HG03521 (cell line): ENCODE measurements around the gene SLC12A7.

ENCODE experiments used
- ATAC-seq: cut with Tn5 transposase; IDR thresholded peaks from one replicate; pipeline ENCODE4 v1.9.1; 2021; ENCODE audit warnings: mild to moderate bottlenecking, moderate library complexity; ENCODE audit not compliant: unreplicated experiment

The SLC12A7 gene

GRCh38 chr5:1054018-1054798, 57.7 kb downstream of the SLC12A7 start:
- ATAC-seq, result no peak

DNA sequence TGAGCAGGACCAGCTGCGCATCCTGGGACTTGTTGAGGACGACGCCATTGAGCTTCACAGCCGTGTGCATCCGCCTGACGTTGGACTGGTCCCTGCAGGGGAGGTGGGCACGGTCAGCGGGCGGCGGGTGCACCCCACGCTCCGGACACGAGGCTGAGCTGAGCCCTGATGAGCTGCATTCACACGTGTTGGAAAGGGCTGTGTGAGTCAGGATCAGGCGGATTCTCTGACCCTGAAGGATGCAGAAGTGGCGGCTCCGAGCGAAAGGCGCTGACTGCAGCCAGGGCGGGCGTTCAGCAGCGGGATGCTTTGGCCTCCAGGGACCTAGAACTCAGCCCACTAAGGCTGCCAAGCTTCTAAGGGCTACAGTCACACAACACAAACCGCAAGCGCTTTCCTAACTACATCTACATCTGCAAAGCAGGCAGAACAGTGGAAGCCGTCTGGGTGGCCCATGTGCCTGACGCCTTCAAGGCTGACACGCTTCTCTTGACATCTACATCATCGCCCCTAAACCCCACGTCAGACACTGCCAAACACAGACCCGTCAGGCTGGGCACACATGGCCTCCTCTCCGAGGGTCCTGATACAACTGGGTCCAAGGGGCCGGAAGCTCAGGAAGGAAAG, 58.4 kb downstream of the SLC12A7 start:
- no peak for ATAC-seq

DNA sequence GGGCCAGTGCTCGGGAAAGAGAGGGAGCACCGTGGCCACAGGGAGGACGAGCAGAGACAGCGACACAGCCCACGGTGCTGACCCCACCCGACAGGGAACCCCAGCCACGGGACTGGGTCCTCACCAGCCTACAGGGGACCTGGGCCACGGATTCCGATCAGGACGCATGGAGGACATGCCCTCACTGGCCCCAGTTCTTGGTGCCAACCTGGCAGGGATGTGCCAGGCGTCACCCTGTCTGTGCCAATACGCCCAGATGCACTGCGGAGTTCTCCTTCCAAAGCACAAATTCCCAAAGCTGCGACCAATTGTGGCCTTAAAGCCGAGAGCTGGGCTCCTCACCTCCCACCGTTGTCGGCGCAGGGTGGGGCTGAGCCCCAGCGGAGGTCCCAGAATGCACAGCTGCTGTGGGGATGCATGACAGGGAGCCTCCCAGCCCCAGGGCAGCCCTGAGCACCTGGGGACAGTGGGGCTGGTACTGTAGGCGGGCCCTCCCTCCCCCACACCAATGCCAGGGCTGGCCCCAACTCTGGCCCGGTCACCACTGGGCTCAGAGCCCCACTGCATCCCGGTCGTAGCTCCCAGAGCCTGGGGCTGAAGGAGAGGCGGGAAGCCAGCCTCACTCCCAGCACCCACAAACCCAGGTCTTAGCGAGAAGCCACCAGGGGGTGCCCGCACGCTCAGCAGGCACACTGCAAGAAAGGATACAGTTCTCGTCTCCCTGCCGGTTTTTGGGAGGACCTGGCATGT, 59.0 kb downstream of the SLC12A7 start:
- ATAC-seq, result no peak

- ATAC-seq, result no peak
These were observed 59.8 kb downstream of the SLC12A7 start for GRCh38 chr5:1052076-1052475.

DNA sequence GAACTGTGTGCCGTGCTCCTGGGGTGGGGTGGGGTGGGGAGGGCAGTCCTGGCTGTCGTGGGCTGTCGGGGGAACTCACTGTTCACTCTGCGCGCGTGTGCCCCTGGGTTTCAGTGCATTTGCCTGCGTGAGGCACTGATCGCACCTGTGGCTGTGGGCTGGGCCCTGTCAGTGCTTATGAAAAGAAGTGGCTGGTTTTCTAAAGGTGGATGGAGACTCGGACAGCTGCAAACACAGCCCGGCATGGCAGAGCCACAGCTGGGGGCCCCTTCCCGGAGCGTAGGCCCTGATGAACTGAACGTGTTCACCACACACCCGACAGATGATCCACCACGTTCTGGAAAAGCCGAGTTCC, 60.5 kb downstream of the SLC12A7 start:
- no peak for ATAC-seq

- no peak for ATAC-seq
These were observed 61.2 kb downstream of the SLC12A7 start for GRCh38 chr5:1050423-1051365.

GRCh38 chr5:1048861-1049838, 62.7 kb downstream of the SLC12A7 start:
- no peak for ATAC-seq

- no peak for ATAC-seq
These were observed 63.6 kb downstream of the SLC12A7 start for GRCh38 chr5:1048162-1048721.

GRCh38 chr5:1047332-1047965, 64.4 kb downstream of the SLC12A7 start:
- no peak for ATAC-seq

GRCh38 chr5:1045960-1046560, 65.8 kb downstream of the SLC12A7 start:
- no peak for ATAC-seq

DNA sequence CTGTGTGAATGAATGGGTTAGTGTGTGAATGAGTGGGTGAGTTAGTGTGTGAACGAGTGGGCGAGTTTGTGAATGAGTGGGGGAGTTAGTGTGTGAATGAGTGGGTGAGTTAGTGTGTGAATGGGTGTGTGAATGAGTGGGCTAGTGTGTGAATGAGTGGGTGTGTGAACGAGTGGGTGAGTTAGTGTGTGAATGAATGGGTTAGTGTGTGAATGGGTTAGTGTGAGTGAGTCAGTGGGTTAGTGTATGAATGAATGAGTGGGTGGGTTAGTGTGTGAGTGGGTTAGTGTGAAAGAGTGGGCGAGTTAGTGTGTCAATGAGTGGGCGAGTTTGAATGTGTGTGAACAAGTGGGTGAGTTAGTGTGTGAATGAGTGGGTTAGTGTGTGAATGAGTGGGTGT, 67.7 kb downstream of the SLC12A7 start:
- ATAC-seq, result no peak

DNA sequence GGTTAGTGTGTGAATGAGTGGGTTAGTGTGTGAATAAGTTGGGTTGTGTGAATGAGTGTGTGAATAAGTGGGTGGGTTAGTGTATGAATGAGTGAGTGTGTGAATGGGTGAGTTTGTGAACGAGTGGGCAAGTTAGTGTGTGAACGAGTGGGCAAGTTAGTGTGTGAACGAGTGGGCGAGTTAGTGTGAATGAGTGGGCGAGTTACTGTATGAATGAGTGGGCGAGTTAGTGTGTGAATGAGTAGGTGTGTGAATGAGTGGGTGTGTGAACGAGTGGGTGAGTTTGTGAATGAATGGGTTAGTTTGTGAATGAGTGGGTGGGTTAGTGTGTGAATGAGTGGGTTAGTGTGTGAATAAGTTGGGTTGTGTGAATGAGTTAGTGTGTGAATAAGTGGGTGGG, 68.5 kb downstream of the SLC12A7 start:
- no peak for ATAC-seq

DNA sequence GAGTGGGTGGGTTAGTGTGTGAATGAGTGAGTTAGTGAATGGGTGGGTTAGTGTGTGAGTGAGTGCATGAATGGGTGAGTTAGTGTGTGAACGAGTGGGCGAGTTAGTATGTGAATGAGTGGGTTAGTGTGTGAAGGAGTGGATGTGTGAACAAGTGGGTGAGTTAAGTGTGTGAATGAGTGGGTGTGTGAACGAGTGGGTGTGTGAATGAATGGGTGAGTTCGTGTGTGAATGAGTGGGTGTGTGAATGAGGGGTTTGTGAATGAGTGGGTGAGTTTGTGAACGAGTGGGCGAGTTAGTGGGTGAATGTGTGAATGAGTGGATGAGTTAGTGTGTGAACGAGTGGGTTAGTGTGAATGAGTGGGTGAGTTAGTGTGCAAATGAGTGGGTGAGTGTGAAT, 69.2 kb downstream of the SLC12A7 start:
- ATAC-seq, result no peak

GRCh38 chr5:1041225-1042143, 70.4 kb downstream of the SLC12A7 start:
- no peak for ATAC-seq

GRCh38 chr5:1040571-1040970, 71.3 kb downstream of the SLC12A7 start:
- no peak for ATAC-seq

DNA sequence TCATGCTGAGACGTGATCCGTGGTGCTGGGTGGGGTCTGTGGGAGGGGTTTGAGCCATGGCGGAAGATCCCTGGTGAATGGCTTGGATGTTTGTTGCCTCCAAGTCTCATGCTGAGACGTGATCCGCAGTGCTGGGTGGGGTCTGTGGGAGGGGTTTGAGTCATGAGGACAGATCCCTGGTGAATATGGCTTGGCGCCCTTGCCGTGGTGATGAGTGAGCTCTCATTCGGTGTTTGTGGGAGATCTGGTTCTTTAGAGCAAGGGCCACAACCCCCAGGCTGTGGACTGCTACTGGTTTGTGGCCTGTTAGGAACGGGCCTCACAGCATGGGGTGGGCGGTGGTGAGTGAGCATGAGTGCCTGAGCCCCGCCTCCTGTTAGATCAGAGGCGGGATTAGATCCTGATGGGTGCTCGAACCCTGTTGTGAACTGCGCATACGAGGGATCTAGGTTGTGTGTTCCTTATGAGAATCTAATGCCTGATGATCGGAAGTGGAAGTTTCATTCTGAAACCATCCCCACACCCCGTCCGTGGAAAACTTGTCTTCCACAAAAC, 72.1 kb downstream of the SLC12A7 start:
- ATAC-seq, result no peak

DNA sequence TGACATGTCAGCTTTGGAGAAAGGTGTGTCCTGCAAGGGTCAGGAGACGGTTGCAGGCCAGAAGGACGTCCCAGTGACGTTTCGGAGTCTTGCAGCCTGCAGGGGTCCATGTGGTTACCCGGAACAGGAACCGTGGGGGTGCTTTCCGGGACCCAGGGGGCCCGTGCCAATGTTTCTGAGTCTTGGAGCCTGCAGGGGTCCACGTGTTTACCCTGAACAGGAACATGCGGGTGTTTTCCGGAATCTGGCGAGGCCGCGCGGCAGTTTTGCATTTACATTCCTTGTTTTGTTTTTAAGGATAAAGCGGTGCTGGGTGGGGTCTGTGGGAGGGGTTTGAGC, 72.7 kb downstream of the SLC12A7 start:
- ATAC-seq, result no peak
